ENCODE results near the gene KCNT2. TPM values are rescaled to one million over a fixed set of nuclear protein-coding genes. Genes with fewer than 3 reads are reported as not detected.
"Not testable (repeated sequence)": the region's sequence is repeated elsewhere in the genome, so short reads cannot be mapped to it uniquely, and the experiment has no call there.

Gene KCNT2
- polyA plus RNA-seq, 2 of the 4 experiments (the other 2 are of a cell fraction): 0.14 to 1.7 TPM

- CTCF ChIA-PET: interaction anchor here (0.8 to 1.4 kb wide), 2 partner anchors 11 to 58 kb away, joined by 3 to 5 read pairs; no protein-coding TSS in a partner anchor
- WGBS (ENCODE audit: missing lambda C conversion rate): 64% methylated on average over 6 of the region's 6 CpGs
- TF ChIP-seq TFCP2L1 (CRISPR knock-in tag; IDR thresholded peaks at IDR 0.05) (no peak), MYC (IDR thresholded peaks at IDR 0.05; ENCODE audit: borderline replicate concordance, low read length) (no peak), JUN (IDR thresholded peaks at IDR 0.05) (no peak)
- POLR2A ChIA-PET: no interaction called here
- Histone ChIP-seq H3K4me1 (no peaks in the 10 kb centered on the region), H3K27ac (no peak overlapping the region), H3K4me2 (no peak overlapping the region), H3K9me3 (no peaks in the 10 kb centered on the region), H3K4me3 (no peak overlapping the region)
- ATAC-seq (no peak), FAIRE-seq (no peak), DNase-seq (ENCODE audit: low read depth in 1 of 2, low spot score in 1 of 2) (no peak)
Measured at GRCh38 chr1:196271212-196271947, 336.9 kb downstream of the KCNT2 start.

- DNase-seq (ENCODE audit: low read depth in 1 of 2, low spot score in 1 of 2); H3K4me3 ChIP-seq; FAIRE-seq; CTCF ChIA-PET; H3K27ac ChIP-seq; POLR2A ChIA-PET; H3K4me2 ChIP-seq; H3K9me3 ChIP-seq; ATAC-seq; H3K4me1 ChIP-seq: not testable (repeated sequence)
- 34% methylated on average over 4 of the region's 4 CpGs for WGBS (ENCODE audit: missing lambda C conversion rate)
Measured at GRCh38 chr1:196263086-196263485, 345.2 kb downstream of the KCNT2 start.

- POLR2A ChIA-PET: no interaction called here
- CTCF ChIA-PET: no interaction called here
- H3K4me1 ChIP-seq: no peaks in the 10 kb centered on the region
- no peak overlapping the region for H3K4me2 ChIP-seq
- DNase-seq (ENCODE audit: low read depth in 1 of 2, low spot score in 1 of 2) (no peak), ATAC-seq (no peak), FAIRE-seq (no peak)
- H3K27ac ChIP-seq: no peak overlapping the region
- no peak overlapping the region for H3K4me3 ChIP-seq
- TF ChIP-seq SREBF2 (IDR thresholded peaks at IDR 0.05): no peak
- peak; percentile 76 for TF ChIP-seq MAFK (IDR thresholded peaks at IDR 0.05; ENCODE audit: partially characterized antibody)
- H3K9me3 ChIP-seq: no peaks in the 10 kb centered on the region
Measured at GRCh38 chr1:196260270-196260669, 348.0 kb downstream of the KCNT2 start.

GRCh38 chr1:196259316-196259715 is 348.9 kb downstream of the KCNT2 start:
- ChIA-PET CTCF (no interaction called here), POLR2A (no interaction called here)
- Histone ChIP-seq H3K4me3 (no peak overlapping the region), H3K9me3 (no peaks in the 10 kb centered on the region), H3K4me1 (no peaks in the 10 kb centered on the region), H3K4me2 (no peak overlapping the region), H3K27ac (no peak overlapping the region)
- WGBS (ENCODE audit: missing lambda C conversion rate): 66% methylated on average over 2 of the region's 2 CpGs
- DNase-seq (ENCODE audit: low read depth in 1 of 2, low spot score in 1 of 2) (no peak), FAIRE-seq (no peak), ATAC-seq (no peak)
- TF ChIP-seq EP300 (IDR thresholded peaks at IDR 0.05): no peak
- TF ChIP-seq JUNB (IDR thresholded peaks at IDR 0.05): no peak

GRCh38 chr1:196255762-196256161 is 352.5 kb downstream of the KCNT2 start:
- no peak overlapping the region for H3K4me2 ChIP-seq
- H3K9me3 ChIP-seq: no peaks in the 10 kb centered on the region
- no peak overlapping the region for H3K4me3 ChIP-seq
- no peak for FAIRE-seq
- H3K27ac ChIP-seq: no peak overlapping the region
- TF ChIP-seq HOXB5 (CRISPR knock-in tag; IDR thresholded peaks at IDR 0.05) (no peak), NFE2L2 (conservative IDR thresholded peaks at IDR 0.05; ENCODE audit: low read length) (no peak), PHF8 (IDR thresholded peaks at IDR 0.05; ENCODE audit: borderline replicate concordance, low read depth) (no peak), MAFK (IDR thresholded peaks at IDR 0.05; ENCODE audit: partially characterized antibody) (no peak), EHMT2 (IDR thresholded peaks at IDR 0.05; ENCODE audit: low read depth) (no peak), GATA3 (IDR thresholded peaks at IDR 0.05; ENCODE audit: borderline replicate concordance) (no peak), FOSB (CRISPR knock-in tag; IDR thresholded peaks at IDR 0.05) (no peak), KDM1A (IDR thresholded peaks at IDR 0.05; ENCODE audit: low read depth) (no peak), BCL3 (IDR thresholded peaks at IDR 0.05) (no peak), HEYL (CRISPR knock-in tag; IDR thresholded peaks at IDR 0.05) (no peak), JUN (IDR thresholded peaks at IDR 0.05) (no peak), CHD2 (IDR thresholded peaks at IDR 0.05; ENCODE audit: low read length, partially characterized antibody) (no peak), REST (IDR thresholded peaks at IDR 0.05) (no peak), RAD21 (conservative IDR thresholded peaks at IDR 0.05 in 1 of 2, IDR thresholded peaks at IDR 0.05 in 1 of 2) (no peak), CHD4 (IDR thresholded peaks at IDR 0.05; ENCODE audit: borderline replicate concordance) (no peak)
- ATAC-seq: no peak
- H3K4me1 ChIP-seq: no peaks in the 10 kb centered on the region
- CTCF ChIA-PET: no interaction called here
- no peak for DNase-seq (ENCODE audit: low read depth in 1 of 2, low spot score in 1 of 2)
- POLR2A ChIA-PET: no interaction called here

Data from A549 (cell line).